Type B pancreatic cell (in vitro differentiated cells): ENCODE data around the gene MED22. TPM values are rescaled to one million over a fixed set of nuclear protein-coding genes. Genes with fewer than 3 reads are reported as not detected.
A peak's percentile ranks its signal among the peaks of the same experiment; 100 is the strongest.
"Not testable (repeated sequence)": the region's sequence is repeated elsewhere in the genome, so short reads cannot be mapped to it uniquely, and the experiment has no call there.

Experiments used
- DNase-seq: peaks from one replicate; pipeline ENCODE4 v3.0.0; 2021; ENCODE audit warnings: mixed read lengths; ENCODE audit not compliant: unreplicated experiment; ENCODE audit errors: extremely low spot score
- H3K27ac Mint-ChIP-seq: 2 replicates; pipeline ENCODE4 v1.8.0; 2021; ENCODE audit warnings: mild to moderate bottlenecking, mixed read lengths
- H3K27me3 Mint-ChIP-seq: 2 replicates; pipeline ENCODE4 v1.8.0; 2021; ENCODE audit warnings: mixed read lengths
- H3K36me3 Mint-ChIP-seq: 2 replicates; pipeline ENCODE4 v1.8.0; 2021; ENCODE audit warnings: mixed read lengths
- H3K4me1 Mint-ChIP-seq: one replicate; pipeline ENCODE4 v1.8.0; 2021; ENCODE audit warnings: mixed read lengths; ENCODE audit not compliant: unreplicated experiment
- H3K4me3 Mint-ChIP-seq: 2 replicates; pipeline ENCODE4 v1.8.0; 2021; ENCODE audit warnings: mild to moderate bottlenecking, mixed read lengths
- H3K9me3 Mint-ChIP-seq: 2 replicates; pipeline ENCODE4 v1.8.0; 2021; ENCODE audit warnings: mixed read lengths
- total RNA-seq: library from RNA; stranded (reverse); gene quantifications from 2 replicates; pipeline ENCODE4 v1.2.1, GENCODE V29; 2021; ENCODE audit warnings: low replicate concordance
- TF ChIP-seq, protein P1 (sequence below): fragments of 200-600 bp; sonication (generic); conservative IDR thresholded peaks from 2 replicates; pipeline ENCODE4 v1.5.0; 2021; ENCODE audit warnings: antibody characterized with exemption, mild to moderate bottlenecking

MED22 gene
- total RNA-seq, 1 donor from 2014 or later = 38.2 TPM

DNA sequence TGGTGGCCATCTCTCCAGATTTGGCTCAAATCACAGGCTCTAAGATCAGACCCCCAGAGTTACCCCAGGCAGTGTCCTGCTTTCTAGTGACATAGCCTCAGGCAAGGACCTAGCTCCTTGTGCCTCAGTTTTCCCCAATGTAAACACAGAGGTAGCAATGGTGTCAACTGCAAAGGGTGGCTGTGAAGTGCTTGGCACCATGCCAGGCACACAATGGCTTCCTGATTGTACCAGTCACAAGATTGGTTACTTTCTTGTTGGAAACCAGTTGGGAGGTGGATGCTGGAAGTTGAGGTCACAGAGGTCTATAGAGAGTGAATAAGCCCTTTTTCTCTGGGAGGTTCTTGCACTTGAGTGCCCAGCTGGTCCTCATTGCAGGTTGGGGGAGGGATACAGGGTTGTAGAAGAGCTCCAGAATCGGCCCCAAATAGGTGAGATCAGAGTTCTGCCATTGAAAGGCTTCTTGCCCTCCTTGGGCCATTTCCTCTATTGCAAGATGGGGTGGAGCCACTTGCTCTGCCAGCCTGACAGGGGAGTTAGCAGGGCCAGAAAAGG lies 30.6 kb upstream of the MED22 start:
- Mint-ChIP-seq H3K4me1 (peaks cover 7% of the 10 kb centered on the region), H3K9me3 (no peaks in the 10 kb centered on the region), H3K36me3 (peaks cover 4% of the 10 kb centered on the region), H3K27me3 (no peaks in the 10 kb centered on the region), H3K27ac (no peak overlapping the region), H3K4me3 (peak overlapping the region; percentile 55)
- no peak for DNase-seq
- TF ChIP-seq, protein P1, sequence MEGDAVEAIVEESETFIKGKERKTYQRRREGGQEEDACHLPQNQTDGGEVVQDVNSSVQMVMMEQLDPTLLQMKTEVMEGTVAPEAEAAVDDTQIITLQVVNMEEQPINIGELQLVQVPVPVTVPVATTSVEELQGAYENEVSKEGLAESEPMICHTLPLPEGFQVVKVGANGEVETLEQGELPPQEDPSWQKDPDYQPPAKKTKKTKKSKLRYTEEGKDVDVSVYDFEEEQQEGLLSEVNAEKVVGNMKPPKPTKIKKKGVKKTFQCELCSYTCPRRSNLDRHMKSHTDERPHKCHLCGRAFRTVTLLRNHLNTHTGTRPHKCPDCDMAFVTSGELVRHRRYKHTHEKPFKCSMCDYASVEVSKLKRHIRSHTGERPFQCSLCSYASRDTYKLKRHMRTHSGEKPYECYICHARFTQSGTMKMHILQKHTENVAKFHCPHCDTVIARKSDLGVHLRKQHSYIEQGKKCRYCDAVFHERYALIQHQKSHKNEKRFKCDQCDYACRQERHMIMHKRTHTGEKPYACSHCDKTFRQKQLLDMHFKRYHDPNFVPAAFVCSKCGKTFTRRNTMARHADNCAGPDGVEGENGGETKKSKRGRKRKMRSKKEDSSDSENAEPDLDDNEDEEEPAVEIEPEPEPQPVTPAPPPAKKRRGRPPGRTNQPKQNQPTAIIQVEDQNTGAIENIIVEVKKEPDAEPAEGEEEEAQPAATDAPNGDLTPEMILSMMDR = no peak

DNA sequence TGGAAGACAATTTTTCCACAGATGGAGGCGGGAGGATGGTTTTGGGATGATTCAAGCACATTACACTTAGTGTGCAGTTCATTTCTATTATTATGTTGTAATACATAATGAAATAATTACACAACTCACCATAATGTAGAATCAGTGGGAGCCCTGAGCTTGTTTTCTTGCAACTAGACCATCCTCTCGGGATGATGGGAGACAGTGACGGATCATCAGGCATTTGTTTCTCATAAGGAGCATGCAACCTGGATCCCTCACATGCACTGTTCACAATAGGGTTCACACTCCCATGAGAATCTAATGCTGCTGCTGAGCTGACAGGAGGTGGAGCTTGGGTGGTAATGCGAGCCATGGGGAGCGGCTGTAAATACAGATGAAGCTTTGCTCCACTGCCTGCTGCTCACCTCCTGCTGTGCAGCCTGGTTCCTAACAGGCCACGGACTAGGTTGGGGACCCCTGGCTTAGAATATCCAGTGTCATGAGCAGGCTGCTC lies 29.8 kb upstream of the MED22 start:
- H3K27ac Mint-ChIP-seq = no peak overlapping the region
- H3K9me3 Mint-ChIP-seq = no peaks in the 10 kb centered on the region
- peak overlapping the region; percentile 55 for H3K4me3 Mint-ChIP-seq
- peaks cover 4% of the 10 kb centered on the region for H3K36me3 Mint-ChIP-seq
- TF ChIP-seq, protein P1 = no peak
- DNase-seq = no peak
- H3K4me1 Mint-ChIP-seq = peaks cover 7% of the 10 kb centered on the region
- no peaks in the 10 kb centered on the region for H3K27me3 Mint-ChIP-seq

DNA sequence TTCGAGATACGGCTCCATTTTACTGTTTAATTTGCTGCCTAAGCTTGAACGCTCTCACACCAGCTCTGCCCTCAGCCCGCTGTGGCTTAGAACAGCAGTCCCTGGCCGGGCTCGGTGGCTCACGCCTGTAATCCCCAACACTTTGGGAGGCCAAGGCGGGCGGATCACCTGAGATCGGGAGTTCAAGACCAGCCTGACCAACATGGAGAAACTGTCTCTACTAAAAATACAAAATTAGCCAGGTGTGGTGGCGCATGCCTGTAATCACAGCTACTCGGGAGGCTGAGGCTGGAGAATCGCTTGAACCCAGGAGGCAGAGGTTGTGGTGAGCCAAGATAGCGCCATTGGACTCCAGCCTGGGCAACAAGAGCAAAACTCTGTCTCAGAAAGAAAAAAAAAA lies 29.3 kb upstream of the MED22 start:
- not testable (repeated sequence) for H3K9me3 Mint-ChIP-seq, H3K27ac Mint-ChIP-seq, DNase-seq, H3K36me3 Mint-ChIP-seq, H3K27me3 Mint-ChIP-seq
- peaks cover 12% of the 10 kb centered on the region for H3K4me1 Mint-ChIP-seq
- H3K4me3 Mint-ChIP-seq = peak overlapping the region; percentile 82

DNA sequence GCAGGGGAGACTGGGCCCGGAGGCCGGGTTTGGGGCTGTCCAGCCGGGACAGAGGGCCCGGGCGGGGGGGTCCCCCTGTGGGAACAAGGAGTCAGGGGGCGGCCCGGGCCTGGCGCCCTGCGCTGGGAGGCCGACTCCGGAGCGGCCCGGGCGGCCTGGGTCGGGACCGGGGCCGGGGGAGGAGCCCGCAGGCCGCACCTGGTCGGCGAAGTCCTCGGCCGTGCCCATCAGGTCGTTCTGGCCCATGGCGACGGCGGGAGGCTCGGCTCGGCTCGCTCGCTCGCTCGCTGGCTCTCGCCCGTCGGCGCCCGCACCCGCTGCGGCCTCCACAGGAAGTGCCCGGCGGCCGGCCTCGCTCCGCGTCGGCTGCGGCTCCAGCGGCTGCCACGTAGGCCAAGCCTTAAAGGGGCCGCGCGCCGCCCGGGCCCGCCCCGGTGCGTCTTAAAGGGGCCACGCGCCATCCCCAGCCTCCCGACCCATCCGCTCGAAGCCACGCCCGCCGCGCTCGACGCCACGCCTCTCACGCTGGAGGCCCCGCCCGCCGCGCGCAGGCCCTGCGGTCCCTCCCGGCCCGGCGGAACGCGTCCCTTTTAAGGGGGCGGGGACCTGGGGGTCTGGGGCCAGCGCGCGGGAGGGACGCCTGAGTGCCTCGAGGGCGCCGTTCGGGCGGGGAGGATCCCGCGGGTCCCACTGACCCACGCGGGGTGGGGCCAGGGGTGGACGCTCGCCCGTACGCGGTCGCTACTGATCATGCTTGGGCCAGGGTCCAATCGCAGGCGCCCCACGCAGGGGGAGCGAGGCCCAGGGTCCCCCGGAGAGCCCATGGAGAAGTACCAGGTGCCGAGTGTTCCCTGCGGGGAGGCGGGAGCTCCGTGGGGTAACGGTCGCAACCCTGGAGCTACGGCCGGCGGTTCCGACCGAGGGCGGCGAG lies 28.1 kb upstream of the MED22 start, which contains the start of the genes STKLD1 and SURF4:
STKLD1 (plus strand) TSS at position 643 of the 931 bp plus-strand sequence; CDS start at position 751, 108 bp downstream.
SURF4 (minus strand) TSS at position 337 of the 931 bp plus-strand sequence; CDS start at position 246, 91 bp downstream.
- Mint-ChIP-seq H3K27me3 (no peaks in the 10 kb centered on the region), H3K4me3 (peak within 1 kb of the TSS; percentile 99), H3K4me1 (peaks cover 24% of the 10 kb centered on the region), H3K36me3 (peaks cover 11% of the 10 kb centered on the region), H3K27ac (peak within 1 kb of the TSS; percentile 99), H3K9me3 (no peaks in the 10 kb centered on the region)
- peak; percentile 97 for DNase-seq
- TF ChIP-seq, protein P1 = peak; percentile 40

DNA sequence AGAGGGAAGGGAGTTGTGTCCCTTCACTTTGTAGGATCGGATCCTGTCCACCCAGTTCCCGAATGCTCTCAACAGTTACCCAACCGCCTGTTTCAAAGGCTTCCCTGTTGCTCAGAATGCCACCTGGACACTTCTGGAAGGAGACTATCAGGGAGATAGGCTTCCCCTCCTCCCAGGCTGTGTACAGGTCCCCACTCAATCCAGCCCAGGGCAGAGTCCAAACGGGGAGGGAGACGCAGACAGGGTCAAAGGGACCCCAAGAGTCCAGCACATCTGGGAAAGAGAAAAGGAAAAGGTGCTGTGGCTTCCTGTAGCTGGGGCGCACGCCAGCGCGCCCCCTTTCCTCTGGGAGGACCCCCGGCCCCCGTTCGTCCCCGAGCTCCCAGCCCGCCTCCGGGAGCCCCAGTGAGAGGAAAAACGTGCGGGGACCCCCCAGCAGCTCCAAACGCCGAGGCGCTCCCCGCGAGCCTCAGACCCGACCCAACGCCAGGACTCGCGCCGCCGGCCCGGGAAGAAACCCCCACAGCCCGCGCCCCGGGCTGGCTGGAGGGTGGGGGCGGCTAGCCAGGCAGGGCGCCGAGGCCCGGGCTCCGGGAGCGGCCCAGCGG lies 27.3 kb upstream of the MED22 start:
- TF ChIP-seq, protein P1 = no peak
- H3K4me3 Mint-ChIP-seq = peak overlapping the region; percentile 99
- DNase-seq = no peak
- H3K4me1 Mint-ChIP-seq = peaks cover 31% of the 10 kb centered on the region
- no peaks in the 10 kb centered on the region for H3K9me3 Mint-ChIP-seq
- H3K27me3 Mint-ChIP-seq = no peaks in the 10 kb centered on the region
- peaks cover 14% of the 10 kb centered on the region for H3K36me3 Mint-ChIP-seq
- peak overlapping the region; percentile 99 for H3K27ac Mint-ChIP-seq
